OCI-LY3 (cell line): Measurements from ENCODE around the gene RBM10.

Experiments
- H2AFZ ChIP-seq: fragments of 200-600, 300-600 bp; shearing (Covaris generic); 2 replicates; pipeline ENCODE4 v1.6.0; 2014; ENCODE audit warnings: antibody characterized with exemption, low read depth, low read length
- H3K27ac ChIP-seq: fragments of 200-600, 300-600 bp; sonication (generic); 2 replicates; pipeline ENCODE4 v1.5.1; 2014; ENCODE audit warnings: mild to moderate bottlenecking, low read length, moderate library complexity, mixed read lengths
- H3K27me3 ChIP-seq: fragments of 200-600, 300-600 bp; sonication (generic); 2 replicates; pipeline ENCODE4 v1.6.1; 2014; ENCODE audit warnings: low read depth, low read length, mixed read lengths
- H3K36me3 ChIP-seq: fragments of 200-600, 300-600 bp; sonication (generic); replicated peaks from 2 replicates; pipeline ENCODE3; 2014; ENCODE audit warnings: low read depth, low read length, mixed read lengths
- H3K4me1 ChIP-seq: fragments of 300-600, 200-600 bp; sonication (generic); 2 replicates; pipeline ENCODE4 v1.6.1; 2014; ENCODE audit warnings: low read length, mixed read lengths
- H3K4me2 ChIP-seq: fragments of 200-600, 300-600 bp; sonication (generic); 2 replicates; pipeline ENCODE4 v1.6.1; 2014; ENCODE audit warnings: low read length, mixed read lengths
- H3K4me3 ChIP-seq: fragments of 300-600, 200-600 bp; sonication (generic); 2 replicates; pipeline ENCODE4 v1.5.1; 2014; ENCODE audit warnings: antibody characterized with exemption, mild to moderate bottlenecking, low read length, moderate library complexity
- H3K79me2 ChIP-seq: fragments of 300-600, 200-600 bp; shearing (Covaris generic); 2 replicates; pipeline ENCODE4 v1.6.1; 2014; ENCODE audit warnings: mild to moderate bottlenecking, low read length, mixed read lengths
- H3K9ac ChIP-seq: fragments of 300-600, 200-600 bp; shearing (Covaris generic); 2 replicates; pipeline ENCODE4 v1.6.0; 2014; ENCODE audit warnings: mild to moderate bottlenecking, low read length, moderate library complexity
- H3K9me3 ChIP-seq: fragments of 200-600, 300-600 bp; shearing (Covaris generic); 2 replicates; pipeline ENCODE4 v1.6.1; 2014; ENCODE audit warnings: low read length, mixed read lengths; ENCODE audit not compliant: insufficient read depth
- H4K20me1 ChIP-seq: fragments of 200-600, 300-600 bp; sonication (generic); 2 replicates; pipeline ENCODE4 v1.6.1; 2016; ENCODE audit warnings: low read length, mixed read lengths; ENCODE audit not compliant: insufficient read depth
- CTCF ChIP-seq: fragments of 200-600, 300-600 bp; sonication (generic); IDR thresholded peaks from 2 replicates; pipeline ENCODE4 v1.5.1; 2014; ENCODE audit warnings: antibody characterized with exemption, low read length, low read depth
- EZH2phosphoT487 ChIP-seq: fragments of 200-600 bp; shearing (Covaris generic); IDR thresholded peaks from 2 replicates; pipeline ENCODE4 v1.6.1; 2018; ENCODE audit warnings: antibody characterized with exemption, mixed run types, low read depth

RBM10 gene

GRCh38 chrX:47177079-47177478 is 32.1 kb downstream of the RBM10 start:
- H3K4me2 ChIP-seq: no peak overlapping the region
- H3K27ac ChIP-seq: no peak overlapping the region
- H3K79me2 ChIP-seq: no peaks in the 10 kb centered on the region; the same call in 1 of the 2 replicates
- no peak overlapping the region for H3K4me3 ChIP-seq
- no peaks in the 10 kb centered on the region for H3K4me1 ChIP-seq
- no peaks in the 10 kb centered on the region for H4K20me1 ChIP-seq
- TF ChIP-seq EZH2phosphoT487 (no peak), CTCF (no peak)
- H3K9me3 ChIP-seq: no peaks in the 10 kb centered on the region
- H3K36me3 ChIP-seq: peaks cover 15% of the 10 kb centered on the region
- no peak overlapping the region for H3K9ac ChIP-seq
- no peak overlapping the region for H2AFZ ChIP-seq
- H3K27me3 ChIP-seq: no peaks in the 10 kb centered on the region

GRCh38 chrX:47178337-47178736 is 33.3 kb downstream of the RBM10 start:
- Histone ChIP-seq H3K4me3 (no peak overlapping the region), H3K27ac (no peak overlapping the region), H3K79me2 (no peaks in the 10 kb centered on the region), H4K20me1 (no peaks in the 10 kb centered on the region), H3K4me2 (no peak overlapping the region), H3K4me1 (no peaks in the 10 kb centered on the region), H3K9ac (no peak overlapping the region), H3K9me3 (no peaks in the 10 kb centered on the region), H2AFZ (no peak overlapping the region), H3K27me3 (no peaks in the 10 kb centered on the region), H3K36me3 (peaks cover 17% of the 10 kb centered on the region)
- TF ChIP-seq EZH2phosphoT487 (no peak), CTCF (no peak)

GRCh38 chrX:47179221-47179927 is 34.4 kb downstream of the RBM10 start:
- Histone ChIP-seq H3K36me3 (peaks cover 17% of the 10 kb centered on the region), H3K4me3 (no peak overlapping the region), H3K9ac (no peak overlapping the region), H3K9me3 (no peaks in the 10 kb centered on the region), H3K27me3 (no peaks in the 10 kb centered on the region), H3K4me1 (no peaks in the 10 kb centered on the region), H2AFZ (no peak overlapping the region), H3K27ac (no peak overlapping the region), H3K4me2 (no peak overlapping the region), H3K79me2 (no peaks in the 10 kb centered on the region), H4K20me1 (no peaks in the 10 kb centered on the region)
- TF ChIP-seq CTCF (no peak), EZH2phosphoT487 (no peak)

GRCh38 chrX:47179928-47180255 is 34.9 kb downstream of the RBM10 start:
- Histone ChIP-seq H3K4me3 (no peak overlapping the region), H3K4me1 (no peaks in the 10 kb centered on the region), H3K27me3 (no peaks in the 10 kb centered on the region), H3K4me2 (no peak overlapping the region), H3K9ac (no peak overlapping the region), H2AFZ (no peak overlapping the region), H3K9me3 (no peaks in the 10 kb centered on the region), H3K79me2 (no peaks in the 10 kb centered on the region), H3K27ac (no peak overlapping the region), H3K36me3 (peaks cover 17% of the 10 kb centered on the region), H4K20me1 (no peaks in the 10 kb centered on the region)
- TF ChIP-seq CTCF: no peak
- TF ChIP-seq EZH2phosphoT487: no peak
